ENCODE data around the gene MMP8. TPM values are rescaled to one million over a fixed set of nuclear protein-coding genes. Genes with fewer than 3 reads are reported as not detected.

The MMP8 gene
- total RNA-seq: 0.16 TPM
- polyA plus RNA-seq (ENCODE audit: insufficient read depth, low read depth, low replicate concordance): not detected
- long read RNA-seq, donor 1: 0 reads
- long read RNA-seq, donor 2: 0 reads
- long read RNA-seq, donor 3: 0 reads
- long read RNA-seq, donor 4: 0 reads
- long read RNA-seq, donor 5: 0 reads
- long read RNA-seq, donor 6: 0 reads
- long read RNA-seq, donor 7: 0 reads
- long read RNA-seq, donor 8: 0 reads
- long read RNA-seq, donor 9: 0 reads
- long read RNA-seq, donor 10: 0 reads

DNA sequence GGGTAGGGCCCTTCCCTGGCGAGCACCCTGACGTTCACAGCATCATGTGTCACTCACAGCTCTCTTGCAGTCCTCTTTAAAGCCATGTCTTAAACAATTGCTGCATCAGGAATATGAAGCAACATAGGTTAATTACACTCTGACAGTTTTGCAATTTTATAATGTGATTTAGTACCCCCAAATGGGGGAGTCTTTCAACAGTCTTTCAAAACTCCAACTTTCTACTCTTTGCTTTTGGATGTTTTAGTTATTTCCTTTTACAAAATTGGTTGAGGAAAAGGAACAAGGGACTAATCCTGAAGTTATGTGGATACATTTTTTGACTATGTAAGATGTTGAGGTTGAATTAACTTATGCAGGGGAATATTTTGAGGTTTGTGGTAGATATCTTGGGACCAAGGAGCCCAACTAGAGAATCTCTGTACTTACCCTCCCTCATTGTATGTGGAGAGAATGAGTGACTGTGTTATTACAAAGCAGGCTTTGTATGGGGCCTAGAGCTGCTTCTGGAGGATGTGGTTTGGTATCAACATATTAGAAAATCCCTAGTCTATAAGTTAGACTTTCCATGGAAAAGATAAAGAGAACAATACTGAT is at the start of gene MMP8:
Gene MMP8, minus strand, starts transcription at position 51 of the 597 bp plus-strand sequence. CDS start 99 bp downstream, outside the sequence.
- H3K4me1 ChIP-seq (ENCODE audit: control insufficient read depth in 2 of 3, insufficient read depth in 2 of 3, low read depth in 1 of 3, low read length in 3 of 3): no peaks in the 10 kb centered on the region
- no peak within 1 kb of the TSS for H3K9ac ChIP-seq (ENCODE audit: low read length in 3 of 3)
- FAIRE-seq: no peak
- TF ChIP-seq, protein P1, sequence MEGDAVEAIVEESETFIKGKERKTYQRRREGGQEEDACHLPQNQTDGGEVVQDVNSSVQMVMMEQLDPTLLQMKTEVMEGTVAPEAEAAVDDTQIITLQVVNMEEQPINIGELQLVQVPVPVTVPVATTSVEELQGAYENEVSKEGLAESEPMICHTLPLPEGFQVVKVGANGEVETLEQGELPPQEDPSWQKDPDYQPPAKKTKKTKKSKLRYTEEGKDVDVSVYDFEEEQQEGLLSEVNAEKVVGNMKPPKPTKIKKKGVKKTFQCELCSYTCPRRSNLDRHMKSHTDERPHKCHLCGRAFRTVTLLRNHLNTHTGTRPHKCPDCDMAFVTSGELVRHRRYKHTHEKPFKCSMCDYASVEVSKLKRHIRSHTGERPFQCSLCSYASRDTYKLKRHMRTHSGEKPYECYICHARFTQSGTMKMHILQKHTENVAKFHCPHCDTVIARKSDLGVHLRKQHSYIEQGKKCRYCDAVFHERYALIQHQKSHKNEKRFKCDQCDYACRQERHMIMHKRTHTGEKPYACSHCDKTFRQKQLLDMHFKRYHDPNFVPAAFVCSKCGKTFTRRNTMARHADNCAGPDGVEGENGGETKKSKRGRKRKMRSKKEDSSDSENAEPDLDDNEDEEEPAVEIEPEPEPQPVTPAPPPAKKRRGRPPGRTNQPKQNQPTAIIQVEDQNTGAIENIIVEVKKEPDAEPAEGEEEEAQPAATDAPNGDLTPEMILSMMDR (IDR thresholded peaks at IDR 0.05; ENCODE audit: borderline replicate concordance, extremely low read depth, insufficient read depth): no peak
- H3K36me3 ChIP-seq (ENCODE audit: control insufficient read depth in 2 of 3, insufficient read depth in 3 of 3, low read length in 3 of 3): no peaks in the 10 kb centered on the region
- H3K27ac ChIP-seq (ENCODE audit: low read depth in 2 of 2, low read length in 2 of 2): no peak within 1 kb of the TSS
- intact Hi-C loops (cut with DNase I): no loop called here
- DNase-seq: no peak
- no peaks in the 10 kb centered on the region for H3K9me3 ChIP-seq (ENCODE audit: control insufficient read depth in 2 of 3, insufficient read depth in 1 of 3, low read length in 3 of 3)
- no peaks in the 10 kb centered on the region for H3K27me3 ChIP-seq (ENCODE audit: control insufficient read depth, insufficient read depth, low read length)
- no peak within 1 kb of the TSS for H3K4me3 ChIP-seq (ENCODE audit: low read length in 3 of 3)

DNA sequence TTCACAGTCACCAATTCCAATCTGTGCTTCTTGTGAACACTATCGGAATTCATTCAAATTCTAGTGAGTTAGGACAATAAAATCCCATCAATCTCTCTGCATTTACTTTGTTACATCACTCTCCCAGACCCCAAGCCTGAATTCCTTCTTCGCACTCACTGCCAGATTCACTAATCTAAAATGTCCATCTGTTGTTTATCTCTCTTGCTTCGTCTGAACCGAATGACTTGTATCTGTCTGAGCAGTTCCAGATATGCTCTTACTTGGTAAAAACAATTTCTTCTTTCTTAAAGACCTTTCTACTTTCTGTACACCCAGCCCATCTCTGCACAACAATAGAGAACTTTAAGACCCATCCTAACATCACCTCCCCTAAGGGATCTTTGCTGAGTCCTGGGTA is 48.6 kb upstream of the MMP8 start:
- Histone ChIP-seq H3K9ac (ENCODE audit: low read length in 3 of 3) (no peak overlapping the region), H3K4me3 (ENCODE audit: low read length in 3 of 3) (no peak overlapping the region), H3K27me3 (ENCODE audit: control insufficient read depth, insufficient read depth, low read length) (no peaks in the 10 kb centered on the region), H3K36me3 (ENCODE audit: control insufficient read depth in 2 of 3, insufficient read depth in 3 of 3, low read length in 3 of 3) (no peaks in the 10 kb centered on the region), H3K27ac (ENCODE audit: low read depth in 2 of 2, low read length in 2 of 2) (no peak overlapping the region), H3K4me1 (ENCODE audit: control insufficient read depth in 2 of 3, insufficient read depth in 2 of 3, low read depth in 1 of 3, low read length in 3 of 3) (no peaks in the 10 kb centered on the region), H3K9me3 (ENCODE audit: control insufficient read depth in 2 of 3, insufficient read depth in 1 of 3, low read length in 3 of 3) (no peaks in the 10 kb centered on the region)
- intact Hi-C loops (cut with DNase I): no loop called here
- FAIRE-seq (no peak), DNase-seq (no peak)
- TF ChIP-seq, protein P1 (IDR thresholded peaks at IDR 0.05; ENCODE audit: borderline replicate concordance, extremely low read depth, insufficient read depth): no peak

DNA sequence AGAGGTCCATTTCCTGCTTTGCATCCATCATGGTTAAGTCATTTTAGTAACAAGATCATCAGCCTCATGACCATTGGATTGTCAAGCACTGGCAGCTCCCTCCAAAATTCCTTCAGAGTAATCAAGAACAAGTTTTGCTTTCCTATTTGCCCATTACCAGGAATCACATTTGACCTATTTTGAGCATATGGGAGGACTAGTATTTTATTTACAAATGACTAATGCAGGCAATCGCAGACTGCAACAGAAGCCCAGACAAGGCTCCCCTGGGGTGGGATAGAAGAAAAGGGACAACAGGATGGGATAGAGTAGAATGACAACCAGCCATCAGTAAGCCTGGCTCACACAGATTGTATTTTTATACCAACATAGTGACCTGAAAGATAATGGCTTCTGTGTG is 46.6 kb upstream of the MMP8 start:
- no peak for FAIRE-seq
- H3K9ac ChIP-seq (ENCODE audit: low read length in 3 of 3): no peak overlapping the region
- no peak overlapping the region for H3K27ac ChIP-seq (ENCODE audit: low read depth in 2 of 2, low read length in 2 of 2)
- H3K9me3 ChIP-seq (ENCODE audit: control insufficient read depth in 2 of 3, insufficient read depth in 1 of 3, low read length in 3 of 3): no peaks in the 10 kb centered on the region
- no peaks in the 10 kb centered on the region for H3K36me3 ChIP-seq (ENCODE audit: control insufficient read depth in 2 of 3, insufficient read depth in 3 of 3, low read length in 3 of 3)
- TF ChIP-seq, protein P1 (IDR thresholded peaks at IDR 0.05; ENCODE audit: borderline replicate concordance, extremely low read depth, insufficient read depth): no peak
- intact Hi-C loops (cut with DNase I): no loop called here
- DNase-seq: no peak
- H3K4me3 ChIP-seq (ENCODE audit: low read length in 3 of 3): no peak overlapping the region
- H3K4me1 ChIP-seq (ENCODE audit: control insufficient read depth in 2 of 3, insufficient read depth in 2 of 3, low read depth in 1 of 3, low read length in 3 of 3): no peaks in the 10 kb centered on the region
- no peaks in the 10 kb centered on the region for H3K27me3 ChIP-seq (ENCODE audit: control insufficient read depth, insufficient read depth, low read length)
